GM23338 (cell line): Measurements from ENCODE around the gene PDE4B.

ENCODE experiments used
- CREB1 ChIP-seq: fragments of 250-450 bp; sonication (Bioruptor Pico); IDR thresholded peaks from 2 replicates; pipeline ENCODE4 v1.5.0; 2020; ENCODE audit warnings: low read depth, mild to moderate bottlenecking, moderate library complexity
- EZH2 ChIP-seq: fragments of 200-600 bp; sonication (generic); IDR thresholded peaks from one replicate; pipeline ENCODE4 v1.8.0; 2017; ENCODE audit warnings: antibody characterized with exemption, mild to moderate bottlenecking, low read depth; ENCODE audit not compliant: unreplicated experiment
- EZH2phosphoT487 ChIP-seq: fragments of 200-600 bp; sonication (generic); IDR thresholded peaks from one replicate; pipeline ENCODE4 v1.8.1; 2018; ENCODE audit warnings: antibody characterized with exemption; ENCODE audit not compliant: unreplicated experiment
- POLR2AphosphoS5 ChIP-seq: IDR thresholded peaks from 2 replicates; pipeline ENCODE4 v1.6.1; 2016; ENCODE audit warnings: antibody characterized with exemption, low read depth
- STAT1 ChIP-seq: IDR thresholded peaks from one replicate; pipeline ENCODE4 v1.6.1; 2016; ENCODE audit warnings: antibody characterized with exemption; ENCODE audit not compliant: unreplicated experiment
- ZNF114 ChIP-seq: fragments of 250-450 bp; sonication (Bioruptor Pico); IDR thresholded peaks from 2 replicates; pipeline ENCODE4 v1.5.0; 2020; ENCODE audit warnings: mild to moderate bottlenecking, moderate library complexity
- TF ChIP-seq, protein P1 (sequence below), 2 experiments: fragments of 200-600 bp in 1 of 2; sonication (generic) in 1 of 2; conservative IDR thresholded peaks; 2 replicates each; pipeline versions ENCODE4 v1.5.1 to v1.6.1; 2016 to 2017; ENCODE audit warnings: antibody characterized with exemption in 2 of 2, low read depth in 2 of 2, mild to moderate bottlenecking in 2 of 2, moderate library complexity in 1 of 2
- TF ChIP-seq, protein P2 (sequence below): IDR thresholded peaks from one replicate; pipeline ENCODE4 v1.6.1; 2018; ENCODE audit warnings: antibody characterized with exemption; ENCODE audit not compliant: unreplicated experiment

DNA sequence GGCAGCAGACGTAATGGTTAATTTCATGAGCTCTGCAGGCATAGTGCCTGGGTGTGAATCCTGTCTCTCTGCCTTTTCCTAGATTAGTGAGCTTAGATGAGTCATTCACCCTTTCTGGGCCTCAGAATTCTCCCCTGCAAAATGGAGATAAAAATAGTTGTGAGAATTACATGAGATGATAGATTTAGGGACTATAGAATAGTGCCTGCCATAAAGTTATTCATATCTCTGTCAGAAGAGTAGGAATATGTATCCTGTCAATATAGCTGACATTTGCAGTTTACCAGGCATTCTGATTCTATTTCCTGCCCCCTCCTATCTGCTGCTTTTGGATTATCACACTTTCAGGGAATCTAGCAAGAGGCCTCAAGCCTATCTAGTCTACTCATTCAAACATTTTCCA lies 112.0 kb downstream of the PDE4B start:
- no peak for TF ChIP-seq POLR2AphosphoS5
- no peak for TF ChIP-seq EZH2
- TF ChIP-seq, protein P1, sequence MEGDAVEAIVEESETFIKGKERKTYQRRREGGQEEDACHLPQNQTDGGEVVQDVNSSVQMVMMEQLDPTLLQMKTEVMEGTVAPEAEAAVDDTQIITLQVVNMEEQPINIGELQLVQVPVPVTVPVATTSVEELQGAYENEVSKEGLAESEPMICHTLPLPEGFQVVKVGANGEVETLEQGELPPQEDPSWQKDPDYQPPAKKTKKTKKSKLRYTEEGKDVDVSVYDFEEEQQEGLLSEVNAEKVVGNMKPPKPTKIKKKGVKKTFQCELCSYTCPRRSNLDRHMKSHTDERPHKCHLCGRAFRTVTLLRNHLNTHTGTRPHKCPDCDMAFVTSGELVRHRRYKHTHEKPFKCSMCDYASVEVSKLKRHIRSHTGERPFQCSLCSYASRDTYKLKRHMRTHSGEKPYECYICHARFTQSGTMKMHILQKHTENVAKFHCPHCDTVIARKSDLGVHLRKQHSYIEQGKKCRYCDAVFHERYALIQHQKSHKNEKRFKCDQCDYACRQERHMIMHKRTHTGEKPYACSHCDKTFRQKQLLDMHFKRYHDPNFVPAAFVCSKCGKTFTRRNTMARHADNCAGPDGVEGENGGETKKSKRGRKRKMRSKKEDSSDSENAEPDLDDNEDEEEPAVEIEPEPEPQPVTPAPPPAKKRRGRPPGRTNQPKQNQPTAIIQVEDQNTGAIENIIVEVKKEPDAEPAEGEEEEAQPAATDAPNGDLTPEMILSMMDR (conservative IDR thresholded peaks at IDR 0.05; ENCODE audit: low read depth in 2 of 2): no peak
- TF ChIP-seq EZH2phosphoT487: no peak
- no peak for TF ChIP-seq CREB1 (CRISPR knock-in tag)
- TF ChIP-seq, protein P2, sequence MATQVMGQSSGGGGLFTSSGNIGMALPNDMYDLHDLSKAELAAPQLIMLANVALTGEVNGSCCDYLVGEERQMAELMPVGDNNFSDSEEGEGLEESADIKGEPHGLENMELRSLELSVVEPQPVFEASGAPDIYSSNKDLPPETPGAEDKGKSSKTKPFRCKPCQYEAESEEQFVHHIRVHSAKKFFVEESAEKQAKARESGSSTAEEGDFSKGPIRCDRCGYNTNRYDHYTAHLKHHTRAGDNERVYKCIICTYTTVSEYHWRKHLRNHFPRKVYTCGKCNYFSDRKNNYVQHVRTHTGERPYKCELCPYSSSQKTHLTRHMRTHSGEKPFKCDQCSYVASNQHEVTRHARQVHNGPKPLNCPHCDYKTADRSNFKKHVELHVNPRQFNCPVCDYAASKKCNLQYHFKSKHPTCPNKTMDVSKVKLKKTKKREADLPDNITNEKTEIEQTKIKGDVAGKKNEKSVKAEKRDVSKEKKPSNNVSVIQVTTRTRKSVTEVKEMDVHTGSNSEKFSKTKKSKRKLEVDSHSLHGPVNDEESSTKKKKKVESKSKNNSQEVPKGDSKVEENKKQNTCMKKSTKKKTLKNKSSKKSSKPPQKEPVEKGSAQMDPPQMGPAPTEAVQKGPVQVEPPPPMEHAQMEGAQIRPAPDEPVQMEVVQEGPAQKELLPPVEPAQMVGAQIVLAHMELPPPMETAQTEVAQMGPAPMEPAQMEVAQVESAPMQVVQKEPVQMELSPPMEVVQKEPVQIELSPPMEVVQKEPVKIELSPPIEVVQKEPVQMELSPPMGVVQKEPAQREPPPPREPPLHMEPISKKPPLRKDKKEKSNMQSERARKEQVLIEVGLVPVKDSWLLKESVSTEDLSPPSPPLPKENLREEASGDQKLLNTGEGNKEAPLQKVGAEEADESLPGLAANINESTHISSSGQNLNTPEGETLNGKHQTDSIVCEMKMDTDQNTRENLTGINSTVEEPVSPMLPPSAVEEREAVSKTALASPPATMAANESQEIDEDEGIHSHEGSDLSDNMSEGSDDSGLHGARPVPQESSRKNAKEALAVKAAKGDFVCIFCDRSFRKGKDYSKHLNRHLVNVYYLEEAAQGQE: no peak
- no peak for TF ChIP-seq ZNF114
- no peak for TF ChIP-seq STAT1
